K562 (cell line): ENCODE data around the gene FRMD4B. TPM values are rescaled to one million over a fixed set of nuclear protein-coding genes. Genes with fewer than 3 reads are reported as not detected.

Experiments used
- ATAC-seq: fragments of 200-7000 bp; cut with Tn5 transposase; 3 replicates; pipeline ENCODE4 v1.9.1; 2020; ENCODE audit warnings: moderate library complexity
- BruUV-seq: library from RNA; stranded (reverse); fragments of 400-500 nt; replicated peaks from 2 replicates; lab custom pipeline; 2021; lab: Mats Ljungman, UMichigan
- CTCF ChIA-PET: fragments of 300-600 bp; formaldehyde crosslinking; extraction: SDS; loops from one replicate; lab custom pipeline; 2021; ENCODE audit warnings: low intra/inter-chr PET ratio; lab: Yijun Ruan, JAX
- POLR2A ChIA-PET: fragments of 300-600, 350-650 bp; sonication (Branson Sonifier 250); formaldehyde crosslinking; extraction: SDS; loops from one replicate; lab custom pipeline; 2021; ENCODE audit warnings: antibody characterized with exemption, inconsistent platforms; lab: Yijun Ruan, JAX
- DNase-seq, 4 experiments: peaks; one replicate each; pipeline versions ENCODE4 v3.0.0 to v3.0.0-alpha.2; 2011 to 2018; ENCODE audit warnings: low spot score in 3 of 4, mixed read lengths in 3 of 4; ENCODE audit errors: extremely low read depth in 1 of 4
- FAIRE-seq: peaks from 2 replicates; lab custom pipeline; 2011; peaks lifted over from hg19 to GRCh38; lab: Jason Lieb, UNC
- H2AFZ ChIP-seq: 2 replicates; pipeline ENCODE4 v1.6.0; 2011; ENCODE audit warnings: low read depth, low read length, control low read depth, inconsistent platforms
- H3K27ac ChIP-seq: fragments of 200-600 bp; 3 replicates; pipeline ENCODE4 v1.8.0; 2011; ENCODE audit warnings: low read depth, mild to moderate bottlenecking, control low read depth, inconsistent platforms, low read length, moderate library complexity, mixed read lengths; ENCODE audit errors: extremely low read depth
- H3K27me3 ChIP-seq, 2 experiments: fragments of 300-600 bp in 1 of 2; 2 replicates in 1 of 2; 3 replicates in 1 of 2; pipeline versions ENCODE4 v1.6.0 to v1.8.0; 2011; ENCODE audit warnings: inconsistent platforms in 2 of 2, low read length in 2 of 2, mild to moderate bottlenecking in 1 of 2, mixed read lengths in 1 of 2, moderate library complexity in 1 of 2; ENCODE audit not compliant: control insufficient read depth in 2 of 2, insufficient read depth in 2 of 2
- H3K36me3 ChIP-seq: fragments of 300-600 bp; 3 replicates; pipeline ENCODE4 v1.8.0; 2011; ENCODE audit warnings: mild to moderate bottlenecking, low read length, inconsistent platforms; ENCODE audit not compliant: control insufficient read depth, insufficient read depth
- H3K4me1 ChIP-seq, 2 experiments: fragments of 200-600 bp in 1 of 2; replicated peaks in 1 of 2; 2 replicates in 1 of 2; 3 replicates in 1 of 2; pipeline versions ENCODE4 v1.5.1 to v1.8.0; 2011; ENCODE audit warnings: inconsistent platforms in 2 of 2, low read length in 2 of 2, mild to moderate bottlenecking in 1 of 2, mixed read lengths in 1 of 2, moderate library complexity in 1 of 2; ENCODE audit not compliant: control insufficient read depth in 2 of 2, insufficient read depth in 2 of 2
- H3K4me2 ChIP-seq: 2 replicates; pipeline ENCODE4 v1.6.1; 2011; ENCODE audit warnings: low read length, control low read depth, inconsistent platforms, mixed read lengths; ENCODE audit not compliant: insufficient read depth
- H3K4me3 ChIP-seq: fragments of 200-600 bp; sonication (generic), shearing (Covaris generic); 2 replicates; pipeline ENCODE4 v1.5.1; 2016; ENCODE audit warnings: control low read depth, inconsistent platforms
- H3K79me2 ChIP-seq: fragments of 200-600 bp; 3 replicates; pipeline ENCODE4 v1.8.0; 2011; ENCODE audit warnings: low read length, inconsistent platforms; ENCODE audit not compliant: control insufficient read depth, insufficient read depth
- H3K9ac ChIP-seq, 2 experiments: 2 replicates each; pipeline versions ENCODE4 v1.6.0 to v1.6.1; 2011; ENCODE audit warnings: low read depth in 2 of 2, low read length in 2 of 2, control low read depth in 1 of 2, inconsistent platforms in 1 of 2, mild to moderate bottlenecking in 1 of 2, mixed read lengths in 1 of 2; ENCODE audit not compliant: insufficient read depth in 1 of 2
- H3K9me1 ChIP-seq: one replicate; pipeline ENCODE4 v1.6.0; 2011; ENCODE audit warnings: inconsistent platforms, mild to moderate bottlenecking, low read length, moderate library complexity; ENCODE audit not compliant: control insufficient read depth, insufficient read depth
- H3K9me3 ChIP-seq: replicated peaks from 2 replicates; pipeline ENCODE4 v1.5.1; 2011; ENCODE audit warnings: low read depth, low read length, inconsistent platforms; ENCODE audit not compliant: control insufficient read depth, insufficient read depth
- H4K20me1 ChIP-seq: replicated peaks from 2 replicates; pipeline ENCODE4 v1.6.1; 2011; ENCODE audit warnings: low read length, inconsistent platforms, mixed read lengths; ENCODE audit not compliant: control insufficient read depth, insufficient read depth
- CBX5 ChIP-seq: IDR thresholded peaks from 2 replicates; pipeline ENCODE4 v1.6.1; 2014; ENCODE audit warnings: low read depth, borderline replicate concordance
- JUN ChIP-seq, 2 experiments: sonication (generic) in 1 of 2; formaldehyde crosslinking in 1 of 2; IDR thresholded peaks; 2 replicates each; pipeline versions ENCODE4 v1.6.1 to v1.8.0; 2012 to 2022; ENCODE audit warnings: borderline replicate concordance in 2 of 2, mild to moderate bottlenecking in 2 of 2, improper control_type of control experiment in 1 of 2, low read depth in 1 of 2, low read length in 1 of 2, missing genetic modification reagents in 1 of 2
- PRMT5 ChIP-seq: sonication (generic); formaldehyde crosslinking; IDR thresholded peaks from 2 replicates; pipeline ENCODE4 v1.5.0; 2020; ENCODE audit warnings: missing genetic modification reagents
- RB1 ChIP-seq: fragments of 450-650 bp; IDR thresholded peaks from 2 replicates; pipeline ENCODE4 v1.6.1; 2017; ENCODE audit warnings: low read depth, mild to moderate bottlenecking
- TAF1 ChIP-seq: IDR thresholded peaks from 2 replicates; pipeline ENCODE4 v1.6.1; 2011; ENCODE audit warnings: mild to moderate bottlenecking, low read length, moderate library complexity; ENCODE audit not compliant: insufficient read depth, control insufficient read depth, severe bottlenecking; ENCODE audit errors: extremely low read depth
- TRIM25 ChIP-seq: fragments of 450-650 bp; IDR thresholded peaks from 2 replicates; pipeline ENCODE4 v1.7.0; 2016; ENCODE audit warnings: borderline replicate concordance
- in situ Hi-C: fragments of 300-500 bp; cut with MboI; formaldehyde crosslinking; loops from 4 replicates; pipeline ENCODE4 v1.15.0; 2018; ENCODE audit warnings: inconsistent platforms, mixed read lengths
- intact Hi-C: fragments of 100-400 bp; cut with micrococcal nuclease; formaldehyde crosslinking; loops from 2 replicates; pipeline ENCODE4 v1.14.2; 2022
- polyA plus RNA-seq, 8 experiments: library from polyadenylated mRNA; depleted of rRNA in 4 of 8; stranded (reverse) in 5 of 8; unstranded in 3 of 8; fragments of >200 nt; fragmentation: Nextera tagmentation in 2 of 8; fragmentation: Illumina TruSeq in 1 of 8; extraction: Ambion mirVana in 2 of 8; extraction: Trizol in 1 of 8; gene quantifications; 2 replicates each; pipeline versions ENCODE4 v1.2.1 to v1.2.3, GENCODE V29; 2011 to 2014; ENCODE audit warnings: inconsistent platforms in 1 of 8, missing spikeins in 1 of 8
- total RNA-seq, 7 experiments: library from RNA; depleted of rRNA in 6 of 7; stranded (reverse); fragments of >200 nt in 6 of 7; fragmentation: Illumina TruSeq in 2 of 7; extraction: Trizol in 2 of 7; gene quantifications; 2 replicates each; pipeline versions ENCODE4 v1.2.1 to v1.2.3, GENCODE V29; 2011 to 2021; ENCODE audit warnings: low replicate concordance in 1 of 7

FRMD4B gene
- total and polyA plus RNA-seq, 9 of the 15 experiments (the other 6 are each of a cell fraction or from before 2014, with no cell fraction given): 0.03 to 0.09 (median 0.04) TPM; not detected in 3

- no peaks in the 10 kb centered on the region for H3K9me3 ChIP-seq
- ChIA-PET POLR2A (no interaction called here), CTCF (no interaction called here)
- ATAC-seq (no peak), FAIRE-seq (no peak), DNase-seq (no peak)
- no peak overlapping the region for H2AFZ ChIP-seq
- no peaks in the 10 kb centered on the region for H3K4me1 ChIP-seq
- in situ Hi-C loops (no loop called here), intact Hi-C loops (no loop called here)
- H3K27ac ChIP-seq: no peak overlapping the region
- H3K79me2 ChIP-seq: no peaks in the 10 kb centered on the region
- no peak overlapping the region for H3K4me2 ChIP-seq
- H3K27me3 ChIP-seq: no peaks in the 10 kb centered on the region; a peak in 1 of 5 replicates
- H4K20me1 ChIP-seq: no peaks in the 10 kb centered on the region
- TF ChIP-seq CBX5: no peak
- TF ChIP-seq PRMT5: no peak
- TF ChIP-seq TAF1: no peak
- no peak for TF ChIP-seq TRIM25
- no peak for TF ChIP-seq JUN (IDR thresholded peaks at IDR 0.05; ENCODE audit: borderline replicate concordance, low read depth, low read length)
- no peak for TF ChIP-seq JUN (CRISPR knock-in tag; IDR thresholded peaks at IDR 0.05; ENCODE audit: borderline replicate concordance)
- TF ChIP-seq RB1: no peak
- BruUV-seq: no TSS peak
- no peaks in the 10 kb centered on the region for H3K36me3 ChIP-seq
- no peak overlapping the region for H3K9ac ChIP-seq
- no peaks in the 10 kb centered on the region for H3K9me1 ChIP-seq
- H3K4me3 ChIP-seq: no peak overlapping the region
Measured at GRCh38 chr3:69130689-69131088, 255.2 kb downstream of the FRMD4B start.
